Uterus (tissue), 4 donors: ENCODE results near the gene SGCE. TPM values are rescaled to one million over a fixed set of nuclear protein-coding genes. Genes with fewer than 3 reads are reported as not detected.

Experiments
- DNase-seq, 2 donors: peaks; one replicate each; pipeline ENCODE4 v3.0.0-alpha.2; 2019 to 2020
- H3K27ac ChIP-seq, 2 donors: fragments of 200-600 bp; sonication (generic); 1 replicate in 1 of 2; 2 replicates in 1 of 2; pipeline ENCODE4 v1.5.1; 2016 to 2018
- H3K27me3 ChIP-seq, 2 donors: fragments of 200-600 bp; sonication (generic); one replicate each; pipeline ENCODE4 v1.5.1; 2018 to 2019; ENCODE audit warnings: control low read depth in 1 of 2
- H3K36me3 ChIP-seq, 2 donors: fragments of 200-600 bp; sonication (generic); one replicate each; pipeline ENCODE4 v1.5.1; 2019; ENCODE audit warnings: control low read depth in 1 of 2
- H3K4me1 ChIP-seq, 2 donors: fragments of 200-600 bp; sonication (generic); one replicate each; pipeline ENCODE4 v1.5.1; 2018 to 2019; ENCODE audit warnings: control low read depth in 1 of 2
- H3K4me3 ChIP-seq, 2 donors: fragments of 200-600 bp; sonication (generic); 1 replicate in 1 of 2; 2 replicates in 1 of 2; pipeline ENCODE4 v1.5.1; 2018 to 2019; ENCODE audit warnings: mild to moderate bottlenecking in 1 of 2
- H3K9me3 ChIP-seq, 2 donors: fragments of 200-600 bp; sonication (generic); one replicate each; pipeline ENCODE4 v1.5.1; 2019; ENCODE audit warnings: control low read depth in 1 of 2
- POLR2A ChIP-seq, 2 donors: fragments of 450-650 bp; IDR thresholded peaks; one replicate each; pipeline ENCODE4 v1.6.1; 2016; ENCODE audit warnings: antibody characterized with exemption in 2 of 2, mild to moderate bottlenecking in 1 of 2, moderate library complexity in 1 of 2
- intact Hi-C: fragments of 100-400 bp; cut with DNase I; formaldehyde crosslinking; loops from one replicate; pipeline ENCODE4 v1.15.1; 2023; ENCODE audit warnings: low total_unique reads
- total RNA-seq, 4 donors: library from RNA; depleted of rRNA in 3 of 4; stranded (reverse); fragments of >200 nt in 3 of 4; gene quantifications; one replicate each; pipeline versions ENCODE4 v1.1.0 to v1.2.4, GENCODE V29; 2014 to 2023
- TF ChIP-seq, protein P1 (sequence below), 4 experiments: fragments of 200-600 bp in 2 of 4; fragments of 450-650 bp in 2 of 4; sonication (generic) in 2 of 4; IDR thresholded peaks; one replicate each; pipeline ENCODE4 v1.5.1; 2016 to 2019; ENCODE audit warnings: antibody characterized with exemption in 4 of 4, mild to moderate bottlenecking in 2 of 4, moderate library complexity in 1 of 4
- donor health status: DM: yes; HTN: yes; CAD: no.

SGCE gene
- total RNA-seq, 4 donors from 2014 or later: 118 to 790 (median 182) TPM

DNA sequence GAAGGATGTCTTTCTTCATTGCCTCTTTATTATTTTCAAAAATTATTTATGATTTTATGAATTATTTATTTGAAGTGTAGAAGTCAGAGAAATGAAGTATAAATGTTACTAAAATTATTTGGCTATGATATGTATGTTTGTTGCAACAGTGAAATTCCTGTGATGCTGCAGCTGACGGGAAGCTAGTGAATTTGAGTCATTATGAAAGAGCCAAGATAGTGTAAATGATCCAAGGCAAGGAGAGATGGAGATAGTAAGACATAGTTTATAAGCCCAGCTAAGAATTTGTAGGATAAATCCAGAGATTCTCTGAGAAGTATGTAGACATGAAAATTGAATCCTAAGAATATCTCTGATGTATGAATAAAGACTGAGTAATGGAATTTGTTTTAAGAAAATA, 115.5 kb downstream of the SGCE start:
- no peaks in the 10 kb centered on the region for H3K27me3 ChIP-seq
- TF ChIP-seq, protein P1, sequence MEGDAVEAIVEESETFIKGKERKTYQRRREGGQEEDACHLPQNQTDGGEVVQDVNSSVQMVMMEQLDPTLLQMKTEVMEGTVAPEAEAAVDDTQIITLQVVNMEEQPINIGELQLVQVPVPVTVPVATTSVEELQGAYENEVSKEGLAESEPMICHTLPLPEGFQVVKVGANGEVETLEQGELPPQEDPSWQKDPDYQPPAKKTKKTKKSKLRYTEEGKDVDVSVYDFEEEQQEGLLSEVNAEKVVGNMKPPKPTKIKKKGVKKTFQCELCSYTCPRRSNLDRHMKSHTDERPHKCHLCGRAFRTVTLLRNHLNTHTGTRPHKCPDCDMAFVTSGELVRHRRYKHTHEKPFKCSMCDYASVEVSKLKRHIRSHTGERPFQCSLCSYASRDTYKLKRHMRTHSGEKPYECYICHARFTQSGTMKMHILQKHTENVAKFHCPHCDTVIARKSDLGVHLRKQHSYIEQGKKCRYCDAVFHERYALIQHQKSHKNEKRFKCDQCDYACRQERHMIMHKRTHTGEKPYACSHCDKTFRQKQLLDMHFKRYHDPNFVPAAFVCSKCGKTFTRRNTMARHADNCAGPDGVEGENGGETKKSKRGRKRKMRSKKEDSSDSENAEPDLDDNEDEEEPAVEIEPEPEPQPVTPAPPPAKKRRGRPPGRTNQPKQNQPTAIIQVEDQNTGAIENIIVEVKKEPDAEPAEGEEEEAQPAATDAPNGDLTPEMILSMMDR (IDR thresholded peaks at IDR 0.05): no peak
- no peak for TF ChIP-seq POLR2A (IDR thresholded peaks at IDR 0.05)
- H3K4me1 ChIP-seq: no peaks in the 10 kb centered on the region
- no peak overlapping the region for H3K4me3 ChIP-seq
- intact Hi-C loops: no loop called here
- H3K9me3 ChIP-seq: no peaks in the 10 kb centered on the region
- no peaks in the 10 kb centered on the region for H3K36me3 ChIP-seq
- H3K27ac ChIP-seq: no peak overlapping the region
- DNase-seq: no peak

Other genes starting within 250 kb of the SGCE start
- gene CASD1, start 146.3 kb downstream of the SGCE start, total RNA-seq: 10 to 100 TPM in 3 of 4 donors, 1 to 10 TPM in 1; 8.5 to 72.6 (median 25.0) TPM